Amygdala (tissue), 56 donors: ENCODE data around the gene TM9SF1.
A peak's percentile ranks its signal among the peaks of the same experiment; 100 is the strongest.

Experiments used
- DNase-seq, 56 donors: peaks; one replicate each; lab custom pipeline; 2025; lab: John Stamatoyannopoulos, UW

TM9SF1 gene

GRCh38 chr14:24195186-24196070, at the start of gene TM9SF1:
TM9SF1 (minus strand) TSS chr14:24195441; CDS start chr14:24195019, 422 bp downstream.
- peak; percentile 17 to 88 (median 74) for DNase-seq

- peak in 1 of 56 donors; percentile 37 for DNase-seq
These were observed 48.1 kb upstream of the TM9SF1 start for GRCh38 chr14:24243336-24243836.

- peak in 39 of 56 donors; percentile 56 to 99 (median 95) for DNase-seq
These were observed 46.7 kb upstream of the TM9SF1 start for GRCh38 chr14:24241829-24242443.

DNA sequence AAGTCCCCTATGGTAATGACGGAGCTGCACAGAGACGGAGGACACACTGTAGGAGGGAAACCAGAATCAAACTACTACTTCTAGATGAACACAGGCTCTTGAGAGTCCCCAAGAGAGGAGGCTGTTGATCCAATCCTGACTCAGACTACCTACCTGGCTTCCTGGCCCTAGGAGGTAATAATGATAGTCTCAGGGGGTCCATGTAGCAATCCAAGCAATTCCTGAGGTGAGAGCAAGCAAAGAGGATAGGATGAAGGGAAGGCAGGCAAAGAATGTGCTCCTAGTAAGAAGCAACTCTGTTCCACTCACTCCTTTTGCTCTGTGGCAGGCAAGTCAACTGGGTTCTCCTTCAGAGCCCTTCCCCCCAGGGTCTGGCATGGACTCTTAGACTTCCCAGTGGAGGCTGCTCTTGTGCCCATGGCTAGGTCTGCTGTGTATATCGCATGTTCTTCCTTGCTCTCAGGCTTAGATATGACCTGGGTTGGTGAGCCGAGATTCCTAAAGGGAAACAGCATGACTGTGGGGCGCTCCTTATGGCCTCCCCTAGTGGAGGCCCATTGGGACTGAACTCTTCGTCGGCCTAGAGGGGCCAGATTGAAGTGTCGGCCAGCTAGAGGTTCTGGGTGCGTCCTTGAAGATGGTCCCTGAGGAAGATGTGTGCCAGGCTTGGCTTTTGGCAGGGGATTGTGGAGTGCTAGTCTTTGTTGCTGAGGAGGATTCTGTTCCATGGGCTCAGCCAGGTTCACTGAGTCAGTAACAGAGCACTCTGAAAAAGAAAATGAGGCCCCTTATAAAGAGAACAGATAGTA, 45.1 kb upstream of the TM9SF1 start:
- no peak for DNase-seq

- DNase-seq: no peak
These were observed 43.3 kb upstream of the TM9SF1 start for GRCh38 chr14:24238527-24239037.

DNA sequence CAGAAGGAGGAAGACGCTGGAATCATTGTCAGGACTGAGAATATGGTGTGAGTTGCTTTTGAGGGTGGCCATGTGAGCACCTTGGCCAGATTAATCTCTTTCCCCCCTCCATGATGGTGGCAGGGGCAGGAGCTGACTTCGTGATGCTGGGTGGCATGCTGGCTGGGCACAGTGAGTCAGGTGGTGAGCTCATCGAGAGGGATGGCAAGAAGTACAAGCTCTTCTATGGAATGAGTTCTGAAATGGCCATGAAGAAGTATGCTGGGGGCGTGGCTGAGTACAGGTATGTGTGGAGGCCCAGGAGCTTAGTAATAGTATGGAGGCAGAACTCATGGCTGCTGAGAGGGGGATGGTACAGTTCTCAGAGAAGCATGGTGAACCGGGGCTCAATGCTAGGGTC, 42.9 kb upstream of the TM9SF1 start:
- no peak for DNase-seq

- no peak for DNase-seq
These were observed 42.3 kb upstream of the TM9SF1 start for GRCh38 chr14:24237463-24237955.

- no peak for DNase-seq
These were observed 41.6 kb upstream of the TM9SF1 start for GRCh38 chr14:24236689-24237462.

- no peak for DNase-seq
These were observed 40.8 kb upstream of the TM9SF1 start for GRCh38 chr14:24235804-24236688.

GRCh38 chr14:24234095-24235005, 39.1 kb upstream of the TM9SF1 start:
- DNase-seq: no peak

DNA sequence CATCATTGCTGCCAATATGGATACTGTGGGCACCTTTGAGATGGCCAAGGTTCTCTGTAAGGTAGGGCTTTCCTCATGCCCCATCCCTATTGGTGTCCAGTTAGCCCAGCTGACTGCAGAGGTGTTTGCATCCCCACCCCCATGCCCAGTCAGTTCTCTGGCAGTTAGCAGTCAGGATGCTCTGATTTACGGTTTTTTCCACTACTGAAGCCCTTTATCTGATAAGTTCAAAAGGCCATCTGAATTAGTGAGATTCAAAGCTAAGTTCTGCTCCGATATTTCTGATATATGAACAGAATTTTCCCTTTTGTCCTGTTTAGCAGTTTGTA, 38.3 kb upstream of the TM9SF1 start:
- no peak for DNase-seq

DNA sequence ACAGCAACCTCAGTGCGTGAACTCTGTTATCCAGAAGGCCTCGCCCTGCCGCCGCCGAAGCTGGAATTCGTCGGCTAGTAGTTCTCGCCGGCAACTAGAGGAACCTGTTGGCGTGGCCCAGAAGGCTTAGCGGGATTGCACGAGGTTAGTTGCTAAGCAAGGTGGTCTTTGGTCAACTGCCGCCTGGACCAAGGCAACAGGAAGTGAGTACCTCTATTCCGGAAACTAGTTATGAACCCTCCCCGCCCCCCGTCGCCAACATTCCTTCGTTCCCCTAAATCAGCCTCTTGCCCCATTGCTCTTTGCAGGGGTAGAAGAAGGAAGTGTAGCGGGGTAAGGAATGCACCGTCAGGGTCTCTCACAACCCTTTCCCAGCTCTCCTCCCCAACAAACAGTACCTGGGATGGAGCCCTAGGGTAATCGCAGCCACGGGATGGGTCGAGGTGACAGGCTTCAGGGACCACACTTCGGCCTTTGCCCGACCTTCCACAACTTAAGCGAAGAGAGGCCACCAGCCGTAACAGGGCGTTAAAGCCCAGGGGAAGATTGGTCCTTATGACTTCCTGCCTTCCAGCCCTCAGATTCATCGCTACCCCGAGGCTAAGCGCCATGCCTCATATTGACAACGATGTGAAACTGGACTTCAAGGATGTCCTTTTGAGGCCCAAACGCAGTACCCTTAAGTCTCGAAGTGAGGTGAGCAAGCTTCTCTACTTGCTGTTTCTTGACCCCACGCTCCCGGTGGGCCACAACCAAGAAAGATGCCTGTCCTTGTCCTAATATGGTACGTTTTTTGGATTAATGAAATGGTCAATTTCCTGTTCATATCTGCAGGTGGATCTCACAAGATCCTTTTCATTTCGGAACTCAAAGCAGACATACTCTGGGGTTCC, 37.6 kb upstream of the TM9SF1 start, which contains the start of gene GMPR2:
Gene GMPR2 (plus strand): TSS at position 285 of the 893 bp plus-strand sequence. CDS start 325 bp downstream, at position 610.
- peak in 8 of 56 donors; percentile 39 to 98 (median 81) for DNase-seq

DNA sequence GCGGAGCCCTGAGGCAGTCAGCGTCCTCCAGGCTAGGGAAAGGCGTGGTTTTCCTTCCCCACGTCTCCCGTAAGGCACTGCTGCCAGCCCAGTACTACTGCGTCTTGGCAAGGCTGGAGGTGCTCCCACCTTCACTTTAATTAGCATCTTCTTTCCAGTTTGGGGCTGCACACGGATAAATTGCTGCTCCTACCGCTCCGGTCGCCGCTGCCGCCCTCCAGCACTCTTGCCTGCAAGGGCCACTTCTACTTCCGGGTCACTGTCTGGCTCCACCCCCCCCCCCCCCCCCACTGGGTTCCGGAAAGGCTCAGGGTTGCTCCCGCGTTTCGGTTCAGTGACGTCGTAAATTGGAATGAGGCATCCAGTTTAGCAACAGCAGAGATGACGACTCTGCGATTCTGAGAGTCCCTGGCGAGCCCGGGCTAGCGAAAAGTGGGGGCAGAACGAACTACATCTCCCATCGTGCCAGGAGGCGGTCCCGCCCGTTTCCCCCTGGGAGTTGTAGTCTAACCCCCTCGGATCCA, 36.9 kb upstream of the TM9SF1 start, which contains the start of gene NEDD8:
Gene NEDD8 (minus strand): TSS at position 247 of the 524 bp plus-strand sequence. CDS start 100 bp downstream, at position 147.
- DNase-seq: peak; percentile 75 to 100 (median 93)

GRCh38 chr14:24231263-24232120, 36.3 kb upstream of the TM9SF1 start:
- peak in 6 of 56 donors; percentile 19 to 75 (median 43) for DNase-seq

- DNase-seq: no peak
These were observed 33.7 kb upstream of the TM9SF1 start for GRCh38 chr14:24228902-24229301.
